Keratinocyte (primary cell): ENCODE results near the gene ACACA.

Experiments used
- CTCF ChIP-seq, 3 experiments: IDR thresholded peaks in 1 of 3; conservative IDR thresholded peaks in 1 of 3; optimal IDR thresholded peaks in 1 of 3; 2 replicates in 2 of 3; 3 replicates in 1 of 3; pipeline versions ENCODE3 to v1.5.1; 2011; ENCODE audit warnings: low read length in 3 of 3, mild to moderate bottlenecking in 3 of 3, moderate library complexity in 2 of 3, control low read depth in 1 of 3, inconsistent platforms in 1 of 3; ENCODE audit not compliant: insufficient read depth in 2 of 3; ENCODE audit errors: extremely low read depth in 1 of 3
- EZH2 ChIP-seq: IDR thresholded peaks from one replicate; pipeline ENCODE4 v1.6.1; 2012; ENCODE audit warnings: inconsistent platforms, mild to moderate bottlenecking, low read length, moderate library complexity

GRCh38 chr17:37432671-37433070 lies 26.0 kb upstream of the ACACA start:
- no peak for TF ChIP-seq CTCF (optimal IDR thresholded peaks at IDR 0.05 in 1 of 3, IDR thresholded peaks at IDR 0.05 in 1 of 3, conservative IDR thresholded peaks at IDR 0.05 in 1 of 3; ENCODE audit: extremely low read depth in 1 of 3, insufficient read depth in 2 of 3, low read length in 3 of 3)
- no peak for TF ChIP-seq EZH2
